NK-92 (cell line): ENCODE results near the gene THOP1.

ENCODE experiments used
- DNase-seq: peaks from one replicate; lab custom pipeline; 2025; ENCODE audit not compliant: unreplicated experiment; lab: John Stamatoyannopoulos, UW

Gene THOP1

DNA sequence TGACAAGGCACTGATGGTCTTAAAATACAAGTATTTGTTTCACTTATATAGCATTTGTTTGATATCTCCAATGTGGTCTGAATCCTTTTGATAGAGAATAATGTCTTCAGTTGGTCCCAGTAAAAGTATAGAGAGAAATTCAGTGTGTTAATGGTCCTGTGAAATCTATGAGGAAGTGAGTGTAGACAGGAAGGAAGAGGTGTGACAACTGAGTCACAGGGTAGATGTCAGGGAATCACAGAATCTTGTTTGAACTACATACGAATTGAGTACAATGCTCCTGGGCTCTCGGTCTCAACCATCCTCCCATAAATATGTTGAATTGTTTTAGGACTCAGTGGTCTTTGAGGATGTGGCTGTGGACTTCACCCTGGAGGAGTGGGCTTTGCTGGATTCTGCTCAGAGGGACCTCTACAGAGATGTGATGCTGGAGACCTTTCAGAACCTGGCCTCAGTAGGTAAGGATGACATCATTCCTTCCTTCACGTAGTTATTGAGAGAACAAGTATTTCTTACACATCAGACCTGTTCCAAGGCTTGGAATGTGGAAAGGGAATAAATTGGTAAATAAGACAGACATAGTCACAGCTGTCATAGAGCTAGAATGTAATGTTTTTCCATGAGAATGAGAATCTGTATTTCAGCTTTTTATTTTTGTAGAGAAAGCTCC, 65.1 kb downstream of the THOP1 start:
- DNase-seq: no peak

DNA sequence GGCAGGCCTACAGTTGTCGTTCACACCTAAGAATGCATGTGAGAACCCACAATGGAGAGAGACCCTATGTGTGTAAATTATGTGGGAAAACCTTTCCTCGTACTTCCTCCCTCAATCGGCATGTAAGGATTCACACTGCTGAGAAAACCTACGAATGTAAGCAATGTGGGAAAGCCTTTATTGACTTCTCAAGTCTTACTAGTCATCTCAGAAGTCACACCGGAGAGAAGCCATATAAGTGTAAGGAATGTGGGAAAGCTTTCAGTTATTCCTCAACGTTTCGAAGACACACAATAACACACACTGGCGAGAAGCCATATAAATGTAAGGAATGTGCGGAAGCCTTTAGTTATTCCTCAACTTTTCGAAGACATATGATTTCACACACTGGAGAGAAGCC, 67.3 kb downstream of the THOP1 start:
- no peak for DNase-seq

DNA sequence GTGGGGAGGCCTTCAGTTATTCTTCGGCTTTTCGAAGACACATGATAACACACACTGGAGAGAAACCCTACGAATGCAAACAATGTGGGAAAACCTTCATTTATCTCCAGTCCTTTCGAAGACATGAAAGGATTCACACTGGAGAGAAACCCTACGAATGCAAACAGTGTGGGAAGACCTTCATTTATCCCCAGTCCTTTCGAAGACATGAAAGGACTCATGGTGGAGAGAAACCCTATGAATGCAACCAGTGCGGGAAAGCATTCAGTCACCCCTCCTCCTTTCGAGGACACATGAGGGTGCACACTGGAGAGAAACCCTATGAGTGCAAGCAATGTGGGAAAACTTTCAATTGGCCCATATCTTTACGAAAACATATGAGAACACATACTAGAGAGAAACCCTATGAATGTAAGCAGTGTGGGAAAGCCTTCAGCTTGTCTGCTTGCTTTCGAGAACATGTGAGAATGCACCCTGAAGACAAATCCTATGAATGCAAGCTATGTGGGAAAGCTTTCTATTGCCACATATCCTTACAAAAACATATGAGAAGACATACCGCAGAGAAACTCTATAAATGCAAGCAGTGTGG, 67.8 kb downstream of the THOP1 start:
- no peak for DNase-seq

DNA sequence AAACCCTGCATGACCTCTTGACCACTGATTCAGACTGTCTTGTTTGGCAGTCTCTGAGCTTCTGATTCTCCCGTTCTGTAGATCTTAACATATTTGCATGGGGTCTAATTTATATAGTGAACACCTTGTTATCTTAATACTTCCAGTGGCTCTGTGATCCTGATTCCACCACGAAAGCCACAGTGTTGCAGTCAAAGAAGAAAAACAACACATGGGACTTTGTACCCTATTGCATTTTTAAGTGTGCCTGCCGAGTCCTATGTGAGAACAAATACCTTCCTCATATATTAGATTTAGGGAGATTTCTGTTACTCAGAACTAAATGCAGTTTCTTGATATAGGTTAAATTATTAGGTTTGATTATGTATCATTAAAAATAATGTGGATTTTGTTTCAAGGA, 69.5 kb downstream of the THOP1 start:
- no peak for DNase-seq

DNA sequence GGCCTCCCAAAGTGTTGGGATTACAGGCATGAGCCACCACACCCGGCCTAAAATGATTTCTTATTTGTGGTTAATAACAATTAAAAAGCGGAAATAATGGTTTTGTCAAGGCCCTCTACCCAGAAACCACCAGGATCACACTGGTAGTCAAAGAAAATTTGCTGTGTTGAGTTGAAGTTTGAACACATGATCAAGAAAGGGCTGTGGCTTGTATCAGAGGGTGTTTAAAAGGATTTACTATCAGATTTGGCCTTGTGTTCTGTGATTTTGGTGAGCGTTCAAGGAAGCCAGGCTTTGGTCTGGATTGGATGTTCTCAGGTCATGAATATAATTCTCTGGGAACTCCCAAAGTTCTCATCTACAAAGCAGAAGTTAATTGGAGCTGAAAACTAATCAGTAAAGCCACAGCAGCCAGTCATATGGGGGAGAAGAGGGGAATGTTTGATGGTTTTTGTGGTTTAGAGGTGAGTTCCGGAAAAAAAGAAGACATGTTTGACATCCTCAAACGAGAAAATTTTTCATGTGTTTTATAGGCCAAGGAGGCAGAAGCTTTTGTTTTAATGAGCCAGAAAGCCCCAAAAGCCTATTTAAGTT, 71.3 kb downstream of the THOP1 start:
- no peak for DNase-seq

DNA sequence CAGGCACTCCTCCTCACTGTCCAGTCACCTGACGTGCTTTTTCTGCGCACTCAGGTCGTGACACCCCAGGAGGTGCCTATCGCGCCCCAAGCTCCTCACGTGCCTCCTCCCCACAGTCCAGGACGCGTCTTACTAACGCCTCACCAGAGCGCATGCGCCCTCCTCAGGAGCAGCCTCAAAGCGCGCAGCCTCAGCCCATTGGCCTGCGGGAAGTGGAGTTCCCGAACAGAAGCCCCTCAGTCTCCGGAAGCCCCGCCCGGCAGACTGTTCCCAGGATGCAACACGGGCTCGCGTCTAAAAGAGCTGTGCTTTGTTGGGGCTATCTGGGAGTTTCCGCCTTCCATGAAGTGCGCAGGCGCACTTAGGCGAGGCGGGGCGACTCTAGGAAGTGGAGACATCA, 73.6 kb downstream of the THOP1 start:
- DNase-seq: no peak

DNA sequence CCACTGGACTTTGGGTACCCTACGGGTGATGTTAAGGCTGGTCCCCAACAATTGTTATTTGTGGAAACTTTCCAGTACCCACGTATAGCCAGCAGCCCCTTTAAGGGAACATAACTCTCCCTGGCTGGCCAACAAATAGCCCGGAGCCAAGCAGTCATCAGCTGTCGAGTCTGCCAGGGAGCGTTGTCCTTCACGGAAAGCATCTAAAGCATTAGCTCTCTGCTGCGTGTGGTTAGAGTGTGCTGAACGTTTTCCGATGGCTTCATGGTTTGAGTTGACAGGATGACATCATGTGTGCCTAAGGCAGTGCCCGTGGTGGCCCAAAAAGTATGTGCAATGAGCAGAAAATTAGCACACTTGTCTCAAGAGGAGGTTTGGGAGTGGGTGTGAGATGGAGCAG, 78.5 kb downstream of the THOP1 start:
- no peak for DNase-seq
